ENCODE data around the gene RFC3.
A peak's percentile ranks its signal among the peaks of the same experiment; 100 is the strongest.

The RFC3 gene

GRCh38 chr13:33855371-33855895 is 37.5 kb downstream of the RFC3 start:
- H3K4me3 ChIP-seq (ENCODE audit: low read length) = no peak overlapping the region
- TF ChIP-seq, protein P1, sequence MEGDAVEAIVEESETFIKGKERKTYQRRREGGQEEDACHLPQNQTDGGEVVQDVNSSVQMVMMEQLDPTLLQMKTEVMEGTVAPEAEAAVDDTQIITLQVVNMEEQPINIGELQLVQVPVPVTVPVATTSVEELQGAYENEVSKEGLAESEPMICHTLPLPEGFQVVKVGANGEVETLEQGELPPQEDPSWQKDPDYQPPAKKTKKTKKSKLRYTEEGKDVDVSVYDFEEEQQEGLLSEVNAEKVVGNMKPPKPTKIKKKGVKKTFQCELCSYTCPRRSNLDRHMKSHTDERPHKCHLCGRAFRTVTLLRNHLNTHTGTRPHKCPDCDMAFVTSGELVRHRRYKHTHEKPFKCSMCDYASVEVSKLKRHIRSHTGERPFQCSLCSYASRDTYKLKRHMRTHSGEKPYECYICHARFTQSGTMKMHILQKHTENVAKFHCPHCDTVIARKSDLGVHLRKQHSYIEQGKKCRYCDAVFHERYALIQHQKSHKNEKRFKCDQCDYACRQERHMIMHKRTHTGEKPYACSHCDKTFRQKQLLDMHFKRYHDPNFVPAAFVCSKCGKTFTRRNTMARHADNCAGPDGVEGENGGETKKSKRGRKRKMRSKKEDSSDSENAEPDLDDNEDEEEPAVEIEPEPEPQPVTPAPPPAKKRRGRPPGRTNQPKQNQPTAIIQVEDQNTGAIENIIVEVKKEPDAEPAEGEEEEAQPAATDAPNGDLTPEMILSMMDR (conservative IDR thresholded peaks at IDR 0.05; ENCODE audit: low read depth, low read length) = no peak
- no peak for DNase-seq (ENCODE audit: low read depth)

- no peak for DNase-seq (ENCODE audit: low read depth)
- TF ChIP-seq, protein P1 (conservative IDR thresholded peaks at IDR 0.05; ENCODE audit: low read depth, low read length) = no peak
- H3K4me3 ChIP-seq (ENCODE audit: low read length) = no peak overlapping the region
Measured at GRCh38 chr13:33859691-33860303, 41.8 kb downstream of the RFC3 start.

DNA sequence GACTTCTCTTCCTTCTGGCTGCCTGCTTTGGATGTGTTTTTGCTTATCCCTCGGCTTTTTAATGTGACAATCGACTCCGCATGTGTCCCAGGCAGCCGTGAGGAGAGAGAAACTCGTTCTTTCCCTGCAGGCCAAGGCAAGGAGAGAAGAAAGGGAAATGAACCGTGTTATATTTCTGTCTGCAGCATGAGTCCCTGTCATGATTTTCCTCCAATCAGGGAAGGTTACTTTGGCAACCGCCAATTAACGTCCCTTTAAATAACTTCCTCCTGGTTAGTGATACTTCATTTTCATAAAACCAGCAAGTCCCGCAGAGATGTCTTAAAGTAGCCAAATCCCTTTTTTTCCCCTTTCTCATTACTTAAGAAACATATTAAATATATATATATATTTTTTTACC is 42.6 kb downstream of the RFC3 start:
- TF ChIP-seq, protein P1 (conservative IDR thresholded peaks at IDR 0.05; ENCODE audit: low read depth, low read length) = no peak
- no peak overlapping the region for H3K4me3 ChIP-seq (ENCODE audit: low read length)
- DNase-seq (ENCODE audit: low read depth) = no peak

DNA sequence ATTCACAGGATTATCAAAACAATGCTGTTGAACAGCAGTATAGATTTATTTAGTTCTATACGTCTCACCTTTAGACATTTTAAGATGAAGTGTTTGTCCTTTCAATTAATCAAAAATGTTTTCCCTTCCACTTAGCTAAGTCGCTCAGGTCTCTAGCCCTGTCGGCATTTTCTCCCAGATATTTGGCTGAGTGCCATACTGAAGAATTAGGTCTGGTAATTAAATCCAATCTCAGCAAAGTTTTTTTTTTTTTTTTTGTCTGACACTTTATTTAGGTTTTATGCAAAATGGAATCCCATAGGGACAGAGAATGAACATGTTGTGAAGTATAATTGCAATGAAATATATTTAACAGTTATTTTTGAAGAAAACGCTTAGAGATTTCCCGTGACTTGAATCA is 44.1 kb downstream of the RFC3 start:
- H3K4me3 ChIP-seq (ENCODE audit: low read length) = no peak overlapping the region
- TF ChIP-seq, protein P1 (conservative IDR thresholded peaks at IDR 0.05; ENCODE audit: low read depth, low read length) = no peak
- peak; percentile 58 for DNase-seq (ENCODE audit: low read depth)

DNA sequence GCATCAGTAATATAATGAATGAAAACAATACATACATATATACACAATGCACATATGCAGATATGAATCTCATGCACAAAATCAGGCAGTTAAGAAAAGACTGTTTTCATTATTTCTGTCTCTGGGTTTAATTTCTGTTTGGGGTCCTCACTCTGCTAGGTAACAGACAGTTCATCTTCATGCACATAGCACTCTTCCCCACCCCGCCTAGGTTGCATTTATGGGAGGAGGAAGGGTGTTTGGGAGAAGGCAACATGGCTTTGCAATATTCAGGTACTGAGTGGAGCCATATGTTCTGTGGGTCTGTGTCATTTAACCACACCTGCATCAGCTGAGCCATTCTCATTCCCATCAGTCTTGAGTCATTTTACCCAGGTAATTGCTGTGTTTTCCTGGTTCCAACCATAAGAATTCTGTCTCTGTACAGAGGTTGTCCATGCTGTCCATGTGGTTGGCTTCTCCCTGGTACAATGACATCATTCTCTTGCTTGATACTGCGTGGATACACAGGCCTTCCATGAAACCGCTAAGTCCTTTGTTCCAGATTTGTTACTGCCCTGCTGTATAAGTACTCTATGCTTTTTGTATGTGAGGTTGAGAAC is 45.3 kb downstream of the RFC3 start:
- no peak for DNase-seq (ENCODE audit: low read depth)
- TF ChIP-seq, protein P1 (conservative IDR thresholded peaks at IDR 0.05; ENCODE audit: low read depth, low read length) = no peak
- H3K4me3 ChIP-seq (ENCODE audit: low read length) = no peak overlapping the region

- TF ChIP-seq, protein P1 (conservative IDR thresholded peaks at IDR 0.05; ENCODE audit: low read depth, low read length) = no peak
- no peak overlapping the region for H3K4me3 ChIP-seq (ENCODE audit: low read length)
- no peak for DNase-seq (ENCODE audit: low read depth)
Measured at GRCh38 chr13:33865945-33866344, 48.0 kb downstream of the RFC3 start.

- no peak for DNase-seq (ENCODE audit: low read depth)
- H3K4me3 ChIP-seq (ENCODE audit: low read length) = no peak overlapping the region
- TF ChIP-seq, protein P1 (conservative IDR thresholded peaks at IDR 0.05; ENCODE audit: low read depth, low read length) = peak; percentile 37
Measured at GRCh38 chr13:33867472-33867871, 49.5 kb downstream of the RFC3 start.

Measured in retinal pigment epithelial cell (primary cell).